CD4-positive, alpha-beta T cell treated with Interleukin-17A for 1 hour (primary cell): ENCODE measurements around the gene RAB14.
"Not testable (repeated sequence)": the region's sequence is repeated elsewhere in the genome, so short reads cannot be mapped to it uniquely, and the experiment has no call there.

Experiments used
- DNase-seq: peaks from one replicate; pipeline ENCODE4 v3.0.0-alpha.2; 2020

RAB14 gene

DNA sequence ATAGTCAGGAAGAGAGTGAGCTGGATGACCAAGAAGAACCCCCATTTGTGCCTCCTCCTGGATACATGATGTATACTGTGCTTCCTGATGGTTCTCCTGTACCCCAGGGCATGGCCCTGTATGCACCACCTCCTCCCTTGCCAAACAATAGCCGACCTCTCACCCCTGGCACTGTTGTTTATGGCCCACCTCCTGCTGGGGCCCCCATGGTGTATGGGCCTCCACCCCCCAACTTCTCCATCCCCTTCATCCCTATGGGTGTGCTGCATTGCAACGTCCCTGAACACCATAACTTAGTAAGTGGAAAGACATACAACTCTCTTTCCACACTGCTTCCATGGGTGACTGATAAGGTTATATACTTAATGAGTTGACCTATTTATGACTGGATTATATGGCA lies 51.5 kb downstream of the RAB14 start:
- no peak for DNase-seq

DNA sequence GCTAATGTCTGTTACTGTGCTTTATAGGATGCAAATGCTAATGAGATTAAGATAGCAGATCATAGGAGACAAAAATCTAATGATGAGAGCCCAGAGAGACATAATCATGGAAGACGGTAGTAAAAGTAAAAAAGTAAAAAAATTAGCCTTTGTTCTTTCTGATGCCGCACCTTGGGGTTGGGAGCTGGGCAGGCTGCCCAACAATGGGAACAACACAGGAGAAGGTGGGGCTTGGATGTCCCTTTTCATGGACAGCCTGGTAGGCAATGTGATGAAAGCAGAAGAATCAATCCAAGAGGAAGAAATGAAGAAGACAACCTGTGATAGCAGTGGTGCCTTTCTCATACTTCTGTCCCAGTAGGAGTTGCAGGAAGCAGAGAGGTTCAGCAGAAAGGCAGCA lies 57.2 kb downstream of the RAB14 start:
- DNase-seq, result no peak

DNA sequence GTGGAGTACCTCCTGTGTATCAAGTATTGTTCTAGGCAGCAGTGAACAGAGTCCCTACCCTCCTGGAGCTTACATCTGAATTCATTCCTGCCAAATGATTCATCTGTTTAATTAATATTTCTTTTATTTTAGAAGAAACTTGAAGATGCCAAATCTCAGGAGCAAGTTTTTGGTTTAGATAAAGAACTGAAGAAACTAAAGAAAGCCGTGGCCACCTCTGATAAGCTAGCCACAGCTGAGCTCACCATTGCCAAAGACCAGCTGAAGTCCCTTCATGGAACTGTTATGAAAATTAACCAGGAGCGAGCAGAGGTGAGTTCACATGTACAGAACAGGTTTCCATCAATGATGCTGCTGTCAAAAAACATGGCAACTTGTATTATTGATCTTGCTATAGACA lies 57.9 kb downstream of the RAB14 start:
- DNase-seq, result no peak

DNA sequence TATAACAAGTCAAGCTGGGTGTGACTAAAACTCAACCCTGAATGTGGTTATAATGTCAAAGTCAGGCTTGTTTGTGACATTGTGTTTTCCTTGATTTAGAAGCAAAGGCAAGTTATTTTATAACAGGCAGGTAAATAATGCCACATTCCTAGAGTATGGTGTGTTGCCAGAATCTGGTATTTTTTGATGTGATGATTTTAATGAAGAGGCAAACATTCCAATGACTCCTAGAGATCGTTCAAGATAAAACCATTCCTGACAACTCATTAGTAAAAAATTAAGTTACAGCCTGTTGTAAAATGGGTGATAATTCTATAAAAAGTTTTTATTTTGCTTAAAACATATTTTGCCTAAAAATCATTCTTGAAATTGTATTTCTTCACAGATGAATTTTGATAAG lies 60.0 kb downstream of the RAB14 start:
- DNase-seq, result no peak

GRCh38 chr9:121141306-121141705 lies 60.4 kb downstream of the RAB14 start:
- DNase-seq, result no peak

DNA sequence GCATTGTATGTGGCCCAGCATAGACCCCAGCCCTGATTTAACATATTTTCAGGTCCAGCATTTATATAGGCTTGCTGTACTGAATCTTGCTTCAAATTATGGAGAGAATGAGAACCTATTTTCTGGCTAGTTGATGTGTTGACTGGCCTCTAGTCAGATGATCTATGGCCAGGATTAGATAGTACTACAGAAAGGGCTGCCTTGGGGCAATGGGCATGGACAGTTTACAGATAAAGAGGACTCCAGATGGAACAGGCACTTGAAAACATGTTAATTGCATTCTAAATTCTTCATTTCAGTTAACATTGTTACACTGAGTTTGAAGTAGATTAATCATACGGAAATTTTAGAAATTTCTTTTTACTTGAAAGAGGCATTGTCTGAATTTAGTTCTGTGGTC lies 61.5 kb downstream of the RAB14 start:
- no peak for DNase-seq

- no peak for DNase-seq
These were observed 62.7 kb downstream of the RAB14 start for GRCh38 chr9:121138973-121139372.

GRCh38 chr9:121138561-121138960 lies 63.1 kb downstream of the RAB14 start:
- DNase-seq, result no peak

DNA sequence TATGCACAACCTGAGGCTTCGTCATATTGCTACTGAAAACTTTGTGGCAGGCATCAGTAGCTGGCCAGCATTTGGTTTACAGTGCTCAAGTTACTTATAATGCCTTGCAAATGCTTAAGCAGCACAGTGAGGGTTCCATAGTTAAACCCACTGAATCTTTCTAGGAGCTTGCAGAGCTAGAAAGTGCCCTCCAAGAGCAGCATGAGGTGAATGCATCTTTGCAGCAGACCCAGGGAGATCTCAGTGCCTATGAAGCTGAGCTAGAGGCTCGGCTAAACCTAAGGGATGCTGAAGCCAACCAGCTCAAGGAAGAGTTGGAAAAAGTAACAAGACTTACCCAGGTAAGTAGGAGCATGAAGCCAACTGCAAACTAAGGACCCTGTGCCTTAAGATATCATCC lies 66.0 kb downstream of the RAB14 start:
- DNase-seq, result no peak

GRCh38 chr9:121133104-121133816 lies 68.4 kb downstream of the RAB14 start:
- peak; percentile 79 for DNase-seq

- not testable (repeated sequence) for DNase-seq
These were observed 72.3 kb downstream of the RAB14 start for GRCh38 chr9:121129384-121129783.
